Glutamatergic neuron (in vitro differentiated cells): ENCODE results near the gene CD40LG. TPM values are rescaled to one million over a fixed set of nuclear protein-coding genes. Genes with fewer than 3 reads are reported as not detected.

Experiments
- DNase-seq: peaks from one replicate; pipeline ENCODE4 v3.0.0; 2022
- H3K27ac Mint-ChIP-seq: one replicate; pipeline ENCODE4 v1.8.0; 2020; ENCODE audit warnings: mild to moderate bottlenecking, mixed read lengths, inconsistent platforms; ENCODE audit not compliant: unreplicated experiment
- H3K27me3 Mint-ChIP-seq: one replicate; pipeline ENCODE4 v1.8.0; 2020; ENCODE audit warnings: mild to moderate bottlenecking, moderate library complexity, mixed read lengths, inconsistent platforms; ENCODE audit not compliant: unreplicated experiment
- H3K36me3 Mint-ChIP-seq: one replicate; pipeline ENCODE4 v1.8.0; 2020; ENCODE audit warnings: mild to moderate bottlenecking, mixed read lengths, inconsistent platforms; ENCODE audit not compliant: unreplicated experiment
- H3K4me1 Mint-ChIP-seq: one replicate; pipeline ENCODE4 v1.8.0; 2020; ENCODE audit warnings: mild to moderate bottlenecking, low read depth, mixed read lengths, inconsistent platforms; ENCODE audit not compliant: unreplicated experiment
- H3K4me3 Mint-ChIP-seq: one replicate; pipeline ENCODE4 v1.8.0; 2020; ENCODE audit warnings: mild to moderate bottlenecking, mixed read lengths, inconsistent platforms; ENCODE audit not compliant: unreplicated experiment
- H3K9me3 Mint-ChIP-seq: one replicate; pipeline ENCODE4 v1.8.0; 2020; ENCODE audit warnings: mild to moderate bottlenecking, moderate library complexity, mixed read lengths, inconsistent platforms; ENCODE audit not compliant: unreplicated experiment
- CTCF ChIP-seq: fragments of 200-600 bp; sonication (generic); IDR thresholded peaks from one replicate; pipeline ENCODE4 v1.5.0; 2021; ENCODE audit not compliant: partially characterized antibody, unreplicated experiment
- total RNA-seq: library from RNA; stranded (reverse); fragmentation: NEBNext Ultra II Directional; extraction: Animal tissue kit (Norgen Biotek cat#: 25700); gene quantifications from one replicate; pipeline ENCODE4 v1.2.1, GENCODE V29; 2021; ENCODE audit not compliant: unreplicated experiment

CD40LG gene
- total RNA-seq, 1 donor from 2014 or later = not detected

- H3K36me3 Mint-ChIP-seq = no peaks in the 10 kb centered on the region
- DNase-seq = no peak
- no peak overlapping the region for H3K27ac Mint-ChIP-seq
- peaks cover 3% of the 10 kb centered on the region for H3K27me3 Mint-ChIP-seq
- TF ChIP-seq CTCF = no peak
- H3K4me1 Mint-ChIP-seq = no peaks in the 10 kb centered on the region
- H3K9me3 Mint-ChIP-seq = no peaks in the 10 kb centered on the region
- H3K4me3 Mint-ChIP-seq = no peak overlapping the region
Measured at GRCh38 chrX:136674270-136674985, 26.5 kb downstream of the CD40LG start.

- no peak overlapping the region for H3K27ac Mint-ChIP-seq
- H3K4me3 Mint-ChIP-seq = no peak overlapping the region
- DNase-seq = no peak
- H3K27me3 Mint-ChIP-seq = no peaks in the 10 kb centered on the region
- no peaks in the 10 kb centered on the region for H3K9me3 Mint-ChIP-seq
- no peaks in the 10 kb centered on the region for H3K36me3 Mint-ChIP-seq
- TF ChIP-seq CTCF = no peak
- no peaks in the 10 kb centered on the region for H3K4me1 Mint-ChIP-seq
Measured at GRCh38 chrX:136679531-136679930, 31.6 kb downstream of the CD40LG start.

GRCh38 chrX:136684120-136684519 is 36.2 kb downstream of the CD40LG start:
- Mint-ChIP-seq H3K4me1 (no peaks in the 10 kb centered on the region), H3K36me3 (no peaks in the 10 kb centered on the region)
- TF ChIP-seq CTCF = no peak

GRCh38 chrX:136687457-136687856 is 39.5 kb downstream of the CD40LG start:
- no peak for TF ChIP-seq CTCF
- Mint-ChIP-seq H3K9me3 (no peaks in the 10 kb centered on the region), H3K4me3 (no peak overlapping the region), H3K36me3 (no peaks in the 10 kb centered on the region), H3K4me1 (no peaks in the 10 kb centered on the region), H3K27me3 (no peaks in the 10 kb centered on the region), H3K27ac (no peak overlapping the region)
- no peak for DNase-seq

More at GRCh38 chrX:136684120-136684519, 36.2 kb downstream of the CD40LG start:
- H3K27me3 Mint-ChIP-seq = no peaks in the 10 kb centered on the region
- no peak for DNase-seq
- H3K9me3 Mint-ChIP-seq = no peaks in the 10 kb centered on the region
- H3K27ac Mint-ChIP-seq = no peak overlapping the region
- no peak overlapping the region for H3K4me3 Mint-ChIP-seq

GRCh38 chrX:136689436-136689835 is 41.5 kb downstream of the CD40LG start:
- Mint-ChIP-seq H3K36me3 (no peaks in the 10 kb centered on the region), H3K27ac (no peak overlapping the region), H3K9me3 (no peaks in the 10 kb centered on the region), H3K27me3 (no peaks in the 10 kb centered on the region), H3K4me3 (no peak overlapping the region), H3K4me1 (peaks cover under 1% of the 10 kb centered on the region)
- no peak for DNase-seq
- TF ChIP-seq CTCF = no peak
